CD4-positive, alpha-beta memory T cell (primary cell): Measurements from ENCODE around the gene IRAK3. TPM values are rescaled to one million over a fixed set of nuclear protein-coding genes. Genes with fewer than 3 reads are reported as not detected.

Experiments used
- CTCF ChIA-PET: fragments of 350-600 bp; sonication (Branson Sonifier 250); formaldehyde crosslinking; loops from one replicate; lab custom pipeline; 2021; ENCODE audit warnings: inconsistent platforms; ENCODE audit not compliant: partially characterized antibody; lab: Charles Lee
- POLR2A ChIA-PET: fragments of 350-600 bp; sonication (Branson Sonifier 250); formaldehyde crosslinking; loops from one replicate; lab custom pipeline; 2021; ENCODE audit not compliant: partially characterized antibody; lab: Charles Lee
- DNase-seq, 5 donors: peaks; one replicate each; pipeline versions ENCODE4 v3.0.0 to v3.0.0-alpha.2; 2020 to 2022; ENCODE audit warnings: mixed read lengths in 1 of 5
- H3K27ac ChIP-seq: one replicate; pipeline ENCODE4 v1.7.0; 2013; ENCODE audit warnings: low read depth, low read length
- H3K27me3 ChIP-seq: 2 replicates; pipeline ENCODE4 v1.7.0; 2013; ENCODE audit warnings: mild to moderate bottlenecking, low read length, moderate library complexity; ENCODE audit not compliant: insufficient read depth
- H3K36me3 ChIP-seq: 2 replicates; pipeline ENCODE4 v1.7.0; 2013; ENCODE audit warnings: mild to moderate bottlenecking, low read length, moderate library complexity; ENCODE audit not compliant: insufficient read depth
- H3K4me1 ChIP-seq: 2 replicates; pipeline ENCODE4 v1.7.0; 2013; ENCODE audit warnings: mild to moderate bottlenecking, low read length, moderate library complexity; ENCODE audit not compliant: insufficient read depth
- H3K4me3 ChIP-seq, 2 donors: one replicate each; pipeline ENCODE4 v1.7.0; 2013; ENCODE audit warnings: low read length in 2 of 2, mild to moderate bottlenecking in 1 of 2
- H3K9me3 ChIP-seq, 2 donors: one replicate each; pipeline ENCODE4 v1.7.0; 2013; ENCODE audit warnings: low read length in 2 of 2, control low read depth in 1 of 2; ENCODE audit not compliant: control insufficient read depth in 1 of 2
- H3K27ac Mint-ChIP-seq, 7 donors: one replicate each; pipeline ENCODE4 v1.8.0; 2020 to 2021; ENCODE audit warnings: mixed read lengths in 7 of 7, mild to moderate bottlenecking in 6 of 7, inconsistent platforms in 3 of 7, moderate library complexity in 3 of 7
- H3K27me3 Mint-ChIP-seq, 2 donors: one replicate each; pipeline ENCODE4 v1.8.0; 2020 to 2021; ENCODE audit warnings: mixed read lengths in 2 of 2
- H3K36me3 Mint-ChIP-seq, 2 donors: one replicate each; pipeline ENCODE4 v1.8.0; 2020 to 2021; ENCODE audit warnings: mixed read lengths in 2 of 2, inconsistent platforms in 1 of 2, mild to moderate bottlenecking in 1 of 2
- H3K4me1 Mint-ChIP-seq, 4 donors: one replicate each; pipeline ENCODE4 v1.8.0; 2020 to 2021; ENCODE audit warnings: mixed read lengths in 4 of 4, mild to moderate bottlenecking in 1 of 4
- H3K4me3 Mint-ChIP-seq, 8 donors: one replicate each; pipeline ENCODE4 v1.8.0; 2020 to 2021; ENCODE audit warnings: mixed read lengths in 8 of 8, mild to moderate bottlenecking in 7 of 8, moderate library complexity in 6 of 8, inconsistent platforms in 3 of 8
- H3K9me3 Mint-ChIP-seq, 8 donors: one replicate each; pipeline ENCODE4 v1.8.0; 2020 to 2021; ENCODE audit warnings: mixed read lengths in 8 of 8, mild to moderate bottlenecking in 5 of 8, inconsistent platforms in 3 of 8, moderate library complexity in 1 of 8
- intact Hi-C: fragments of 100-400 bp; cut with micrococcal nuclease; formaldehyde crosslinking; loops from one replicate; pipeline ENCODE4 v1.15.1; 2023
- polyA plus RNA-seq, 2 donors: library from polyadenylated mRNA; unstranded; fragments of 300-500 nt; fragmentation: Illumina TruSeq; gene quantifications; one replicate each; pipeline ENCODE4 v1.2.3, GENCODE V29; 2021
- total RNA-seq, 2 experiments: library from RNA; stranded (reverse); gene quantifications; one replicate each; pipeline ENCODE4 v1.2.3, GENCODE V29; 2021

The IRAK3 gene
- total and polyA plus RNA-seq, 4 experiments from 2014 or later, result 0.14 to 0.47 (median 0.44) TPM; not detected in 1

GRCh38 chr12:66270613-66271012, 81.6 kb downstream of the IRAK3 start:
- Mint-ChIP-seq H3K4me3 (no peak overlapping the region), H3K4me1 (peaks cover 1 to 10% (median 4%) of the 10 kb centered on the region in 4 donors), H3K36me3 (no peaks in the 10 kb centered on the region), H3K27me3 (no peaks in the 10 kb centered on the region), H3K9me3 (no peaks in the 10 kb centered on the region), H3K27ac (peak overlapping the region in 1 of 7 donors; percentile 2)
- no peaks in the 10 kb centered on the region for H3K36me3 ChIP-seq
- ChIA-PET POLR2A (interaction anchor here (1.2 to 2.0 kb wide), 6 partner anchors 8 to 140 kb away, joined by 3 to 8 read pairs (median 5); partner anchors contain the start of genes HELB and LLPH), CTCF (interaction anchor here (0.8 to 16.8 kb wide), 25 partner anchors 8 to 587 kb away, joined by 3 to 445 read pairs (median 5); partner anchors contain the start of gene HELB)
- H3K4me3 ChIP-seq, result no peak overlapping the region
- H3K27me3 ChIP-seq, result no peaks in the 10 kb centered on the region
- H3K27ac ChIP-seq, result no peak overlapping the region
- no peaks in the 10 kb centered on the region for H3K9me3 ChIP-seq
- DNase-seq, result no peak
- H3K4me1 ChIP-seq, result peaks cover 13% of the 10 kb centered on the region
- intact Hi-C loops, result loop anchor here (2.0 to 10.0 kb wide), 2 partner anchors 18 to 54 kb away; no protein-coding TSS in a partner anchor

GRCh38 chr12:66272650-66273049, 83.6 kb downstream of the IRAK3 start:
- Histone ChIP-seq H3K36me3 (no peaks in the 10 kb centered on the region), H3K27me3 (no peaks in the 10 kb centered on the region), H3K9me3 (no peaks in the 10 kb centered on the region), H3K27ac (no peak overlapping the region), H3K4me1 (peaks cover 17% of the 10 kb centered on the region), H3K4me3 (no peak overlapping the region)
- H3K9me3 Mint-ChIP-seq, result no peaks in the 10 kb centered on the region
- ChIA-PET POLR2A (interaction anchor here (0.9 to 1.8 kb wide), 2 partner anchors 30 to 136 kb away, joined by 3 to 6 read pairs; partner anchors contain the start of gene HELB), CTCF (interaction anchor here (0.6 to 16.8 kb wide), 8 partner anchors 8 to 421 kb away, joined by 3 to 445 read pairs (median 4); partner anchors contain the start of gene HELB)
- H3K36me3 Mint-ChIP-seq, result no peaks in the 10 kb centered on the region
- H3K27ac Mint-ChIP-seq, result no peak overlapping the region
- DNase-seq, result no peak
- H3K4me3 Mint-ChIP-seq, result no peak overlapping the region
- H3K27me3 Mint-ChIP-seq, result no peaks in the 10 kb centered on the region
- intact Hi-C loops, result loop anchor here (10.0 kb wide), 1 partner anchor 52 kb away; no protein-coding TSS in a partner anchor
- peaks cover 8 to 24% (median 19%) of the 10 kb centered on the region in 4 donors for H3K4me1 Mint-ChIP-seq

GRCh38 chr12:66273147-66273546, 84.1 kb downstream of the IRAK3 start:
- Histone ChIP-seq H3K36me3 (no peaks in the 10 kb centered on the region), H3K9me3 (no peaks in the 10 kb centered on the region), H3K27ac (no peak overlapping the region), H3K27me3 (no peaks in the 10 kb centered on the region), H3K4me3 (no peak overlapping the region), H3K4me1 (peaks cover 17% of the 10 kb centered on the region)
- intact Hi-C loops, result loop anchor here (10.0 kb wide), 1 partner anchor 52 kb away; no protein-coding TSS in a partner anchor
- Mint-ChIP-seq H3K36me3 (no peaks in the 10 kb centered on the region), H3K4me1 (peaks cover 8 to 29% (median 23%) of the 10 kb centered on the region in 4 donors), H3K27ac (no peak overlapping the region), H3K27me3 (no peaks in the 10 kb centered on the region), H3K9me3 (no peaks in the 10 kb centered on the region), H3K4me3 (no peak overlapping the region)
- DNase-seq, result no peak
- POLR2A ChIA-PET, result interaction anchor here (0.7 to 1.8 kb wide), 3 partner anchors 15 to 136 kb away, joined by 3 to 6 read pairs (median 3); partner anchors contain the start of gene HELB
- CTCF ChIA-PET, result interaction anchor here (0.6 to 16.8 kb wide), 6 partner anchors 10 to 420 kb away, joined by 3 to 445 read pairs (median 24); partner anchors contain the start of gene HELB

GRCh38 chr12:66275040-66275439, 86.0 kb downstream of the IRAK3 start:
- H3K4me3 ChIP-seq, result no peak overlapping the region
- H3K9me3 ChIP-seq, result no peaks in the 10 kb centered on the region
- Mint-ChIP-seq H3K27me3 (no peaks in the 10 kb centered on the region), H3K4me1 (peaks cover 18 to 48% (median 34%) of the 10 kb centered on the region in 4 donors), H3K27ac (no peak overlapping the region), H3K36me3 (no peaks in the 10 kb centered on the region), H3K4me3 (no peak overlapping the region), H3K9me3 (no peaks in the 10 kb centered on the region)
- peaks cover 22% of the 10 kb centered on the region for H3K4me1 ChIP-seq
- H3K36me3 ChIP-seq, result no peaks in the 10 kb centered on the region
- ChIA-PET POLR2A (no interaction called here), CTCF (interaction anchor here (1.1 to 16.8 kb wide), 2 partner anchors 8 to 133 kb away, joined by 4 to 445 read pairs; no protein-coding TSS in a partner anchor)
- intact Hi-C loops, result loop anchor here (10.0 kb wide), 1 partner anchor 50 kb away; no protein-coding TSS in a partner anchor
- H3K27me3 ChIP-seq, result no peaks in the 10 kb centered on the region
- H3K27ac ChIP-seq, result no peak overlapping the region
- no peak for DNase-seq

GRCh38 chr12:66279123-66279712, 90.2 kb downstream of the IRAK3 start:
- intact Hi-C loops, result loop anchor here (1.0 to 10.0 kb wide), 4 partner anchors 9 to 130 kb away; partner anchors contain the start of gene HELB
- H3K36me3 ChIP-seq, result no peaks in the 10 kb centered on the region
- H3K4me1 ChIP-seq, result peaks cover 43% of the 10 kb centered on the region
- H3K4me1 Mint-ChIP-seq, result peaks cover 37 to 74% (median 59%) of the 10 kb centered on the region in 4 donors
- ChIA-PET POLR2A (interaction anchor here (0.9 to 5.5 kb wide), 6 partner anchors 9 to 130 kb away, joined by 3 to 51 read pairs (median 4); partner anchors contain the start of gene HELB), CTCF (interaction anchor here (0.7 to 16.8 kb wide), 25 partner anchors 9 to 129 kb away, joined by 3 to 445 read pairs (median 5); partner anchors contain the start of gene HELB)
- peak; percentile 43 to 58 (median 58) for DNase-seq
- peaks cover 0 to 11% (median 3%) of the 10 kb centered on the region in 8 donors for H3K9me3 Mint-ChIP-seq
- no peak overlapping the region for H3K4me3 ChIP-seq
- H3K27me3 Mint-ChIP-seq, result no peaks in the 10 kb centered on the region
- H3K27me3 ChIP-seq, result no peaks in the 10 kb centered on the region
- H3K36me3 Mint-ChIP-seq, result peaks cover 0 to 5% of the 10 kb centered on the region in 2 donors
- peak overlapping the region; percentile 17 to 82 (median 65) for H3K4me3 Mint-ChIP-seq
- H3K27ac Mint-ChIP-seq, result peak overlapping the region in 4 of 7 donors; percentile 5 to 58 (median 28)
- H3K27ac ChIP-seq, result no peak overlapping the region
- H3K9me3 ChIP-seq, result no peaks in the 10 kb centered on the region

- no peaks in the 10 kb centered on the region for H3K36me3 ChIP-seq
- peaks cover 56% of the 10 kb centered on the region for H3K4me1 ChIP-seq
- no peaks in the 10 kb centered on the region for H3K27me3 ChIP-seq
- Mint-ChIP-seq H3K9me3 (peaks cover 0 to 11% (median 3%) of the 10 kb centered on the region in 8 donors), H3K36me3 (peaks cover 0 to 5% of the 10 kb centered on the region in 2 donors), H3K27ac (no peak overlapping the region), H3K27me3 (no peaks in the 10 kb centered on the region), H3K4me1 (peaks cover 44 to 85% (median 67%) of the 10 kb centered on the region in 4 donors), H3K4me3 (peak overlapping the region in 1 of 8 donors; percentile 59)
- no peak overlapping the region for H3K27ac ChIP-seq
- H3K4me3 ChIP-seq, result no peak overlapping the region
- POLR2A ChIA-PET, result interaction anchor here (0.6 to 5.5 kb wide), 3 partner anchors 8 to 61 kb away, joined by 3 to 51 read pairs (median 5); partner anchors contain the start of gene HELB
- DNase-seq, result no peak
- CTCF ChIA-PET, result interaction anchor here (1.4 to 16.8 kb wide), 7 partner anchors 8 to 128 kb away, joined by 3 to 445 read pairs (median 4); partner anchors contain the start of gene HELB
- no peaks in the 10 kb centered on the region for H3K9me3 ChIP-seq
- intact Hi-C loops, result no loop called here
Measured at GRCh38 chr12:66280561-66280960, 91.5 kb downstream of the IRAK3 start.
